ENCODE measurements around the gene MYZAP. TPM values are rescaled to one million over a fixed set of nuclear protein-coding genes. Genes with fewer than 3 reads are reported as not detected.
"Not testable (repeated sequence)": the region's sequence is repeated elsewhere in the genome, so short reads cannot be mapped to it uniquely, and the experiment has no call there.

The MYZAP gene
- total RNA-seq, 8 experiments from 2014 or later = 0.27 to 0.90 (median 0.46) TPM; not detected in 2

GRCh38 chr15:57615951-57616496 is 24.3 kb downstream of the MYZAP start:
- ATAC-seq (replicated peaks in 6 of 8); H3K4me3 ChIP-seq; in situ Hi-C loops (cut with MboI; ENCODE audit: low pct_unique_long_range_greater_than_20kb in 2 of 9, low sequenced_read_pairs in 9 of 9, unreplicated experiment in 9 of 9); H3K4me1 ChIP-seq (replicated peaks in 1 of 2); H3K27ac ChIP-seq: not testable (repeated sequence)
- 8 to 90% (median 63%) methylated on average over 1 to 8 of the region's 8 CpGs; no CpG with 5 or more reads in 1 of the 10 experiments for WGBS, 10 experiments

GRCh38 chr15:57618325-57618724 is 26.6 kb downstream of the MYZAP start:
- WGBS, 10 experiments = 86 to 100% (median 100%) methylated on average over 1 of the region's 1 CpG; no CpG with 5 or more reads in 5 of the 10 experiments
- Histone ChIP-seq H3K4me3 (no peak overlapping the region), H3K4me1 (replicated peaks in 1 of 2) (no peaks in the 10 kb centered on the region), H3K27ac (no peak overlapping the region)
- no peak for ATAC-seq (replicated peaks in 6 of 8)
- in situ Hi-C loops (cut with MboI; ENCODE audit: low pct_unique_long_range_greater_than_20kb in 2 of 9, low sequenced_read_pairs in 9 of 9, unreplicated experiment in 9 of 9) = no loop called here

GRCh38 chr15:57619746-57620145 is 28.0 kb downstream of the MYZAP start:
- Histone ChIP-seq H3K4me1 (replicated peaks in 1 of 2) (no peaks in the 10 kb centered on the region), H3K27ac (no peak overlapping the region), H3K4me3 (no peak overlapping the region)
- WGBS, 10 experiments = 50 to 100% (median 92%) methylated on average over 2 to 3 of the region's 3 CpGs; no CpG with 5 or more reads in 3 of the 10 experiments
- ATAC-seq (replicated peaks in 6 of 8) = no peak
- in situ Hi-C loops (cut with MboI; ENCODE audit: low pct_unique_long_range_greater_than_20kb in 2 of 9, low sequenced_read_pairs in 9 of 9, unreplicated experiment in 9 of 9) = no loop called here

GRCh38 chr15:57624730-57625129 is 33.0 kb downstream of the MYZAP start:
- ATAC-seq (replicated peaks in 6 of 8) = peak in 2 of 8 experiments; percentile 97 to 98
- Histone ChIP-seq H3K27ac (no peak overlapping the region), H3K4me3 (no peak overlapping the region), H3K4me1 (replicated peaks in 1 of 2) (no peaks in the 10 kb centered on the region)
- in situ Hi-C loops (cut with MboI; ENCODE audit: low pct_unique_long_range_greater_than_20kb in 2 of 9, low sequenced_read_pairs in 9 of 9, unreplicated experiment in 9 of 9) = no loop called here
- WGBS, 10 experiments = 52 to 88% (median 78%) methylated on average over 1 to 4 of the region's 4 CpGs; no CpG with 5 or more reads in 4 of the 10 experiments

- Histone ChIP-seq H3K4me1 (replicated peaks in 1 of 2) (no peaks in the 10 kb centered on the region), H3K4me3 (no peak overlapping the region), H3K27ac (no peak overlapping the region)
- WGBS, 10 experiments = 40 to 92% (median 70%) methylated on average over 2 to 9 of the region's 10 CpGs
- ATAC-seq (replicated peaks in 6 of 8) = no peak
- in situ Hi-C loops (cut with MboI; ENCODE audit: low pct_unique_long_range_greater_than_20kb in 2 of 9, low sequenced_read_pairs in 9 of 9, unreplicated experiment in 9 of 9) = no loop called here
Measured at GRCh38 chr15:57625703-57626448, 34.2 kb downstream of the MYZAP start.

GRCh38 chr15:57626713-57627440 is 35.2 kb downstream of the MYZAP start:
- Histone ChIP-seq H3K4me1 (replicated peaks in 1 of 2) (peaks cover 2 to 3% of the 10 kb centered on the region in 2 donors), H3K27ac (no peak overlapping the region), H3K4me3 (no peak overlapping the region)
- WGBS, 10 experiments = 0 to 100% (median 52%) methylated on average over 1 to 7 of the region's 8 CpGs; no CpG with 5 or more reads in 1 of the 10 experiments
- no peak for ATAC-seq (replicated peaks in 6 of 8)
- in situ Hi-C loops (cut with MboI; ENCODE audit: low pct_unique_long_range_greater_than_20kb in 2 of 9, low sequenced_read_pairs in 9 of 9, unreplicated experiment in 9 of 9) = no loop called here

- Histone ChIP-seq H3K4me3 (no peak overlapping the region), H3K27ac (no peak overlapping the region), H3K4me1 (replicated peaks in 1 of 2) (peaks cover 2 to 3% of the 10 kb centered on the region in 2 donors)
- no peak for ATAC-seq (replicated peaks in 6 of 8)
- in situ Hi-C loops (cut with MboI; ENCODE audit: low pct_unique_long_range_greater_than_20kb in 2 of 9, low sequenced_read_pairs in 9 of 9, unreplicated experiment in 9 of 9) = no loop called here
- WGBS, 10 experiments = 56 to 87% (median 72%) methylated on average over 1 to 5 of the region's 5 CpGs; no CpG with 5 or more reads in 3 of the 10 experiments
Measured at GRCh38 chr15:57631386-57632110, 39.8 kb downstream of the MYZAP start.

GRCh38 chr15:57634290-57634689 is 42.6 kb downstream of the MYZAP start:
- Histone ChIP-seq H3K4me3 (no peak overlapping the region), H3K27ac (no peak overlapping the region), H3K4me1 (replicated peaks in 1 of 2) (peaks cover 2 to 3% of the 10 kb centered on the region in 2 donors)
- no peak for ATAC-seq (replicated peaks in 6 of 8)
- WGBS, 10 experiments = 50 to 100% (median 87%) methylated on average over 1 to 5 of the region's 5 CpGs; no CpG with 5 or more reads in 4 of the 10 experiments
- in situ Hi-C loops (cut with MboI; ENCODE audit: low pct_unique_long_range_greater_than_20kb in 2 of 9, low sequenced_read_pairs in 9 of 9, unreplicated experiment in 9 of 9) = no loop called here

GRCh38 chr15:57635300-57635909 is 43.7 kb downstream of the MYZAP start:
- in situ Hi-C loops (cut with MboI; ENCODE audit: low pct_unique_long_range_greater_than_20kb in 2 of 9, low sequenced_read_pairs in 9 of 9, unreplicated experiment in 9 of 9) = no loop called here

GRCh38 chr15:57637846-57638245 is 46.1 kb downstream of the MYZAP start:
- ATAC-seq (replicated peaks in 6 of 8) = no peak
- no peak overlapping the region for H3K4me3 ChIP-seq
- H3K27ac ChIP-seq = no peak overlapping the region
- 57 to 100% (median 94%) methylated on average over 1 to 2 of the region's 2 CpGs; no CpG with 5 or more reads in 3 of the 10 experiments for WGBS, 10 experiments
- H3K4me1 ChIP-seq (replicated peaks in 1 of 2) = no peaks in the 10 kb centered on the region
- in situ Hi-C loops (cut with MboI; ENCODE audit: low pct_unique_long_range_greater_than_20kb in 2 of 9, low sequenced_read_pairs in 9 of 9, unreplicated experiment in 9 of 9) = no loop called here

More at GRCh38 chr15:57635300-57635909, 43.7 kb downstream of the MYZAP start:
- 17 to 97% (median 73%) methylated on average over 1 to 7 of the region's 7 CpGs for WGBS, 10 experiments
- ATAC-seq (replicated peaks in 6 of 8) = no peak
- peaks cover 2 to 3% of the 10 kb centered on the region in 2 donors for H3K4me1 ChIP-seq (replicated peaks in 1 of 2)
- H3K27ac ChIP-seq = no peak overlapping the region
- no peak overlapping the region for H3K4me3 ChIP-seq

- no peak overlapping the region for H3K27ac ChIP-seq
- no peaks in the 10 kb centered on the region for H3K4me1 ChIP-seq (replicated peaks in 1 of 2)
- H3K4me3 ChIP-seq = no peak overlapping the region
- no peak for ATAC-seq (replicated peaks in 6 of 8)
- WGBS, 10 experiments = 80 to 100% (median 95%) methylated on average over 1 to 5 of the region's 6 CpGs; no CpG with 5 or more reads in 3 of the 10 experiments
- in situ Hi-C loops (cut with MboI; ENCODE audit: low pct_unique_long_range_greater_than_20kb in 2 of 9, low sequenced_read_pairs in 9 of 9, unreplicated experiment in 9 of 9) = no loop called here
Measured at GRCh38 chr15:57639306-57639705, 47.6 kb downstream of the MYZAP start.

GRCh38 chr15:57640930-57641682 is 49.4 kb downstream of the MYZAP start:
- in situ Hi-C loops (cut with MboI; ENCODE audit: low pct_unique_long_range_greater_than_20kb in 2 of 9, low sequenced_read_pairs in 9 of 9, unreplicated experiment in 9 of 9) = no loop called here
- Histone ChIP-seq H3K4me1 (replicated peaks in 1 of 2) (no peaks in the 10 kb centered on the region), H3K4me3 (no peak overlapping the region), H3K27ac (no peak overlapping the region)
- 0 to 67% (median 48%) methylated on average over 1 to 7 of the region's 8 CpGs; no CpG with 5 or more reads in 2 of the 10 experiments for WGBS, 10 experiments
- ATAC-seq (replicated peaks in 6 of 8) = peak in 5 of 8 experiments; percentile 43 to 95 (median 81)
